NCI-H226 (cell line): ENCODE data around the gene MAP4K3.
A peak's percentile ranks its signal among the peaks of the same experiment; 100 is the strongest.
"Not testable (repeated sequence)": the region's sequence is repeated elsewhere in the genome, so short reads cannot be mapped to it uniquely, and the experiment has no call there.

ENCODE experiments used
- DNase-seq: peaks from one replicate; pipeline ENCODE4 v3.0.0-alpha.2; 2015

The MAP4K3 gene

DNA sequence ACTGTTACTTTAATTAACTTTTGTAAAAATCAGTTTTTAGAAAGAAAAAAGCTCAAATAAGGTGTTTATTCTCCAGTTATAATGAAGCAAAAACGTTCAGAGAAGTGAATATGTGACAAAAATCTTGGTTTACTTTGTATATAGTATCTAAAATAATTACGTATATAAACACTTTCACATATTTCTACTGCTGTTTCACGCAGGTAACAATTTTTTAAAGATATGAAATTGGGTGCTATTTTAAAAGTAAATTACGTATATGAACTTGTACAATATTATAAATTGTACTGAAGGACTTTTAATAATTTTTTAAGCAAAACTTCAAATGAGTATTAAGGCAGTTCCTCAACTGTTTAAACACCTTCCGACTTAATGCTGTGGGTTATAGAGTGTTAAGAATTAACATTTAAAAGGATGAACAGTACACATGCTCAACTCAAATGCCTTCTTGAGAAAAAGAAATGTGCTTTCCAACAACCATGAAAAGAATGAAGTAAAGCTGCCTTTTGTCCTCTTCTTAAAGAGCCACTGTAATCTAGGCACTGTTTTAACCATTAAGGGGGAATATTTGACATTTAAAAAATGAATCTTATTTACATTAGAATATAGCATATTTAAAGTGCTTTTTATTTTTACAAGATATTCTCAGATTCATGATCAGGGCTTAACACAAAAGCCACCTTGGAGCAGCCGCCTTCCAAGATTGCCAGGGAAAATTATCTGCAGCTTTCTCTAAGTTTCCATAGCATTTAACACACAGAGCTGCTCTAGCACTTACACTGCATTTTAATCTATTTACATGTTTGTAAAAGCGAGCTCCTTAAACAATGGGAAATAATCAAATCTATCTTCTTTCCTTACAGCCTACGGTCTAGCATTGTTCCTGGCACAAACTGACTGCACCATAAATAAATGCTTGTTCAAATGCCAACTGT lies 136.8 kb downstream of the MAP4K3 start:
- DNase-seq, result no peak

DNA sequence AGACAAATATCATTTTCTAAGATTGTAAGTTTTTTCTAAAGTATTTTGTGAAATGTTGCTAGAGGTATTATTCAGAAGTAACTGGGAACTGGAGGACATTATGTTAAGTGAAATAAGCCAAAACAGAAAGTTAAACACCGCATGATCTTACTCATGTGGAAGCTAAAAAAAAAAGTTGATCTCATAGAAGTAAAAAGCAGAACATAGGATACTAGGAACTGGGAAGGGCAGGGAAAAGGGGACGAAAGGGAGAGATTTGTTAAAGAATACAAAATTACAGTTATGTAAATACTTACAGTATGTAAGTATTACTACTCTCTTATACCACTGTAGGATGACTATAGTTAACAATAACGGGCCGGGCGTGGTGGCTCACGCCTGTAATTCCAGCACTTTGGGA lies 146.7 kb downstream of the MAP4K3 start:
- no peak for DNase-seq

DNA sequence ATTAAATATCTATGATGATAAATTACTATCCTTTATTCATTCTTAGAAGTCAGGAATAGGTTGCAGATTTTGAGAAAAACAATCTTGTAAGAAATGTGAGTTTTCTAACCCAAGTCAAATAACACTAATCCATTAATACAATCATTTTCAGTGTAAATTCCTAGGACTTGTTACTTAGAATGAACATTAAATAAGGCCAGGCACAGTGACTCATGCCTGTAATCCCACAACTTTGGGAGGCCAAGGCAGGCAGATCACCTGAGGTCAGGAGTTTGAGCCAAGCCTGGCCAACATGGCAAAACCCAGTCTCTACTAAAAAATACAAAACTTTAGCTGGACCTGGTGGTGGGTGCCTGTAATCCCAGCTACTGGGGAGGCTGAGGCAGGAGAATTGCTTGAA lies 147.5 kb downstream of the MAP4K3 start:
- DNase-seq, result peak; percentile 7

DNA sequence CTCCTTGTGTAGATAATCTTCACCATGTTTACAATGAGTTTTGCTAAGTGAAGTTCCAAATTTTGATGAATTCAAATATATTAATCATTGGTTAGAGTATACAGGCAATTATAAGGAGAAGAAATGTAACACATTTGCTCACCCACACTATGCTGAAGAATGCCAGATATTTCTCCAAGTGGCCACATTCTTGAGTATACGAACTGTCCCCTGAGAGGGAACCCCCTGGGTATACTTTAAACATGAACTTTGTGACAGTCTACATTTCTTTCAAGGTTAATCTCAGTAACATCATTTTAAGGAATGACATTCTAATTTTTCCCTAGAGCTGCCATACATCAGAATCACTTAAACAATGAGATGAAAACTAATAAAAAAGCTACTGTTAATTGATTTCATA lies 153.5 kb downstream of the MAP4K3 start:
- no peak for DNase-seq

DNA sequence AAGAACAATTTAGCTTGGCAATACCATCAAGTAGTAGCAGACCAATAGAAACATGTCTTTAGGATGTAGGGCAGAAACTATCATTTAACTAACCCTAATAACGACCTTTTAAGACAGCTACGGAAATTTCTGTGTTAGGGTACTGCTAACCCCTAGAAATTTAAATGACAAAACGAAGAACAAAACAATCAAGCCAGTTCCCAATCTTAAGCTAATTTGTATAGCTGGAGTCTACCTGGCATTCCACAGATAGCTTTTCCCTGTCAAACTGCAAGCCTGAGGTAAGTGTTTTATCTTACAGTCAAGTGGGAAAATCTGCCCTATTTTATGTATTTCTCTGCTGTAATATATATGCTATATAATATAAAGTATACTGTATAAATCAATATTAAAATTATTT lies 155.7 kb downstream of the MAP4K3 start:
- no peak for DNase-seq

DNA sequence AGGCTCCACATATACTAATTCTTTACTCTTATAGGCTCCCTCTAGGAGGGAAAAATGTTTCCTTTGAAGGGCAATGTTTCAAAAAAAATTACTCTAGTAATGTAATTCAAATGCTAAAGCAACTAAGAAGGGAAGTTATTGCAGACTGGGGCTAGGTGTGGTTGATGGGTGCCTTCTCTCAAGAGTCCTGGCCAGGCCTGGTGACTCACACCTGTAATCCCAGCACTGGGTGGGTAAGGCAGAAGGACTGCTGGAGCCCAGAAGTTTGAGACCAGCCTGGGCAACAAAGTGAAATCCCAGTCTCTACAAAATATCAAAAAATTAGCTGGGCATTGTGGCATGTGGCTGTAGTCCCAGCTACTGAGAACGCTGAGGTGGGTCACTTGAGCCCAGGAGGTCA lies 162.1 kb downstream of the MAP4K3 start:
- no peak for DNase-seq

DNA sequence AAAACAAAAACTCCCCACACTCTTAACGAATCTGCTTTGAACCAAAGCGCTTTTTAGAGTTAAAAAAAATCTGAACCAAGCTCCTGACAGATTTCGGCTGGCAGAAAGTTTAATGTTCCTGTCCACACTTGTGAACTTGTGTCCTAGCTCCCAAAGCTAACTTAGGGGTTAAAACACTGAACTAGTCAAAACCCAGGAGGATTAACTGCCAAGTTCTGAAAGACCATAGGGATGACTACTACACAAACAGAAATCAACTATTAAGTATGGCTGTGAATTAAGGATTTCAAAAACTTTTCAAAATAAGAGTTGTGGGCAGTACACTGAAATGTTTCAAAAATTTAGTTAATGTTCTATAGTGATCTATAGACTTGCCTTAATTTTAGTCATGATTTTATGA lies 167.1 kb downstream of the MAP4K3 start:
- DNase-seq, result no peak

DNA sequence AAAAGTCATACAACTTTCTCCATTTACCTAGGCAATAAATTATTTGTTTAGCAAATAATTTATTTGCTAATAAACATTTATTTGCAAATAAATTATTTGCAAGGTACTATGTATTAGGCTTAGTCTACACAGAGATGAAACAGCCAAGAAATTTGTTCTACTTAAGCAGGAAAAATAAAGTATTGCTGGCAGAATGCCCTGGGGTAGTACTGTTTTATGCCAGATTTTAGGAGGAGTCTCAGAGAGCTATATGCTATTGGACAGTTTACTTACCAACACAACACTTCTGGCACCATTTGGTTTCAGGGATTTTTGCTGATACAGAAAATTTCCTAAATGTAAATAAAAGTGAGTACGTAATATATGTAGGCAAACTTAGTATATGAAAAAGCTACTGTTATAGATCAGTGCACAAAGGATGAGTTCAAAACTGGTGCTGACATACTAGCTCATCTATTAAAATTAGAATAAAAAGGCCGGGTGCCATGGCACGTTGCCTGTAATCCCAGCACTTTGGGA lies 170.1 kb downstream of the MAP4K3 start:
- no peak for DNase-seq

DNA sequence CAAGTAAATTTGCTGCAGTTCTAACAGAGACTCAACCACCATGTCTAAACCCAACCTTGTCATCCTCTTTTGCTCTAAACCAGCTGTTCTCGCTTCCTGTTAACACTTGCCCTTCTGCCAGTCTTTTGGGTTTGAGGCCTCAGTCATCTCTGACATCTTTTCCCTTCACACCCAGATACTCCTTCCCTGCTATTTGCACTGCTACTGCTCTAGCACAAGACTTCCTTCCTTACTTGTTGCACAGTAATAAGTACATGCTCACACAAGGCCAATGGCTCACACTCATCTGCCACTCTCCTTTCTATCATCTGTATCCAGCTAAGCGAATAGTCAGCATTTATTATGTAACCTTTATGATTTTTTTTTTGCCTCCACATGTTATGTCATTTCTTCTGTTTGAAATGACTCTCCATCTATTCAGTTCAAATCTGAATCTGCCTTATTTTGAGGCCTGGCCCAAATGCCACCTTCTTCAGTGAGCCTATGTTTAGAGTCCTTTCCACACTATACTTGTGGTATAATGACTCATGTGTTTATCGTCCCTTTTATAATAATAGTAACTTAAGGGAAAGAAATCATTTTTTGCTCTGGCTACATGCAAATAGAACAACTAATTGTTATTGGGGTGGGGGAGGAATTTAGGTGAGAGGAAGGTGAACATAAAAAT lies 170.8 kb downstream of the MAP4K3 start:
- no peak for DNase-seq

DNA sequence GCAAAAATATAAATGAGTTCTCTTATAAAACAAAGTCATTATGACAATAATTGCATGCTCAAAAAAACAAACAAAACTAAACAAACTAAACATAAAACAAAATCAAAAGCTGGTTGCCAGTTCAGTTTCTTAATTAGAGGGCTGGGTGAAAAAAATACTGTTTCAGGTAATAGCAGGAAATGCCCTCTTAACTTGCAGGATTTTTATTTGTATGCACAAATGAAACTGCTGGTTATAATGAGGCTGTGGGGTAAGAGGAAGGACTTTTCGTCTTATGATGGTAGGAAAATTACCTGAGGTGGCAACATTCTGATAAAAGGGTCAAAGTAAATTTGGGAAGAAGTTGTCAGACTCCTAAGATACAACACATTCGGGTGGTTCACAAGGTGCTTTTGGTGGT lies 171.8 kb downstream of the MAP4K3 start:
- DNase-seq, result no peak

DNA sequence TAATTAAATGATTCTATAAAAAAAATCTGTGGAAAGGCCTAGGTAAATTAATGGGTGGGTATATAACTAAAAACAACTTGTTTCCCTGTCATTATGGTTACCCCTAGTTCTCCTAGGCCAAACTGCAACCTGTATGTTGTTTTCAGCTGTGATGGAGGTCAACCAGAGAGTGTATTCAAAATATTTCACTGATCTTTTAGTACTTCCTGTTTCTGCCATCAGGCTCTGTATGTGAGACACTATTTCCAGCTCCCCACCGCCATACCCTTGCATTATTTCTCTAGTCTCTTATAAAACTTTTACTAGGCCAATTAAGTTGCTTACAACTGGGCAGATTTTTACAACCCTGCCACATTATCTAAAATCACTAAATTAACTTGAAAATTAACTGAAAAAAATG lies 172.4 kb downstream of the MAP4K3 start:
- no peak for DNase-seq

DNA sequence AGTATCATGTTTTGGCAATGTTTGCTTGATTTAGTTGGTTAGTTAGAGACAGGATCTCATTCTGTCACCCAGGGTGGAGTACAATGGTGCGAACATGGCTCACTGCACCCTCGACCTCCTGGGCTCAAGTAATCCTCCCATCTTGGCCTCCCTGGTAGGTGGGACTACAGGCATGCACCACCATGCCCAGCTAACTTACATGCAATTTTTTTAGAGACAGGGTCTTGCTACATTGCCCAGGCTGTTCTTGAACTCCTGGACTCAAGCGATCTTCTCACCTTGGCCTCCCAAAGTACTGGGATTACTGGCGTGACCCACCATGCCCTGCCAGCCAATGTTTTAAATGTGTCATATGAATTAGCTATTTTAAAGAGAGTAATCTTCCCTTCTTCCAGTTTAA lies 177.0 kb downstream of the MAP4K3 start:
- DNase-seq, result no peak

DNA sequence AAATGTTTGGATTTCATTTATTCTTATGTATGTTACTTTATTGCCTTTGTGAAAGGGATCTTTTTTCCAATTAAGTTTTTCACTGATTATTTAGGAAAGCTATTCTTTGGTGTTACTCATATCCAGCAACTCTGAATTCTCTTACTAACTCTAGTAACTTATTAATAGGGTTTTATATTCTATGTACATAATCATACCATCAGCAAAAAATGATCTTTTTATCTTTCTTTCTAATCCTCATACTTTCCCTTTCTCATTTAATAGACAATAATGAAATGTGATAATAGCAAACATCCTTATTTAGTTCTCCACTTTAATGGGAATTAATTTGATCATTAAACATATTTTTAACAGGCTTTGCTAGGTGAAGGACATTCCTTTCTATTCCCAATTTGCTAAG lies 181.0 kb downstream of the MAP4K3 start:
- DNase-seq, result no peak

DNA sequence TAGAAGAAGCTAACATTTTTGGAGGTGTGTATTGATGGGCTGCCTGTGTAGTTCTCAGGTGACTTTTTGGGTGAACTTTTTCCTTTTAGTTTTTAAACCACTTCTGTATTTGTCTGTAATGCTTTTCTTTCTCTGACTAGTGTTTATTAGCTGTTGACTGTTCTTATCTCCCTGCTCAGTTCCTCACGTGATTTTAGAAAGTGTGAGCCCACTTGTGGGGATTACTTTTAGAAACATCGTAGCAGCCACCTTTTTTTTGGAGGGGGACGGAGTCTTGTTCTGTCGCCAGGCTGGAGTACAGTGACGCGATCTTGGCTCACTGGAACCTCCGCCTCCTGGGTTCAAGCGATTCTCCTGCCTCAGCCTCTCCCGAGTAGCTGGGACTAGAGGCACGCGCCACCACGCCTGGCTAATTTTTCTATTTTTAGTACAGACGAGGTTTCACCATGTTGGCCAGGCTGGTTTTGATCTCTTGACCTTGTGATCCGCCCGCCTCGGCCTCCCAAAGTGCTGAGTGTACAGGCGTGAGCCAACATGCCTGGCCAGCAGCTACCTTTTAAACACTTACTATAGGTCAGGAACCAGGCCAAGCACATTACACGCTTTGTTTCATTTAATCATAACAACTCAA lies 184.1 kb downstream of the MAP4K3 start:
- DNase-seq, result no peak

DNA sequence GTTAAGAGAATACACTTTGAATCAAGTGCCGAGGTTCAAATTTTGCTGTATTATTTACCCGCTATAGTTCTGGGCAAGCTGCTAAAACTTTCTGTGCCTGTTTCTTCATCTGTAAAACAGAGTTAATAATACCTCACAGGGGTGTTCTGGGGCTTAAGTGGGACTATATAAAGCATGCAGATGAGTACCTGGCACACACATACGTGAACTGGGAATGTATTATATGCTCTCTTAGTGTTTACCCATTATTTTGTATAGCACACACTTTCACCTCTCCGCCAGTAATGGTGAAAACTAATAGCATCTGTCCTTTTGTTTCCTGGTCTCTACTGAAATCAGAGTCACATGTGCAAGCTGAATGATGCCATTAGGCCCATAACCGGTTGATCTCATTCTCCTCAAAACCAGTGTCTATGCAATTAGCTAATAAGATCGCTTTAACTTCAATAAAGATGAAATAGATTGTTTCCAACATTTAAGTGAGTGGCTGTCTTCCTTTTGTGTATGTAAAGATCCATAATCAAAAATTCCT lies 189.5 kb downstream of the MAP4K3 start:
- DNase-seq, result no peak

DNA sequence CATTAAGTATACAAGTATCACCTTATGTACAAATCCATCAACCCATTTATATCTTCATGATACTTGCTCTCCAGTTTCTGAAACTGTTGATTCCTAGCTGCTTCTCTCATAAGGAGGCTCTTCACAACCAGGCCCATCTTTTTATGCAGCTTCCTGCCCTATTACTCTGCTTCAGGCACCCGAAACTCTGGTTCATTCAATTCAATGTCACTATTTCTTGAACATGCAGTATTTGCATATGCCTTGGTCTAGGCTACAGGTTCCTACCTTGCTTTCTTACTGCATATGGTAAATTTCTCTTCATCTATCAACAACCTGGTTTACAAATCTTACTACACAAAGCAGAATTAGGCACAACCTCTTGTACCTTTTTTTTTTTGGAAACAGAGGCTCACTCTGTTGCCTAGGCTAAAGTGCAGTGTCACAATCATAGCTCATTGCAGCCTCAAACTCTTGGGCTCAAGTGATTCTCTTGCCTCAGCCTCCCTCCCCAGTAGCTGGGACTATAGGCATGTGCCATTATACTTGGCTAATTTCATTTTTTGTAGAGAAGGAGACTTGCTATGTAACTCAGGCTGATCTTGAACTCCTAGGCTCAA lies 190.6 kb downstream of the MAP4K3 start:
- no peak for DNase-seq

DNA sequence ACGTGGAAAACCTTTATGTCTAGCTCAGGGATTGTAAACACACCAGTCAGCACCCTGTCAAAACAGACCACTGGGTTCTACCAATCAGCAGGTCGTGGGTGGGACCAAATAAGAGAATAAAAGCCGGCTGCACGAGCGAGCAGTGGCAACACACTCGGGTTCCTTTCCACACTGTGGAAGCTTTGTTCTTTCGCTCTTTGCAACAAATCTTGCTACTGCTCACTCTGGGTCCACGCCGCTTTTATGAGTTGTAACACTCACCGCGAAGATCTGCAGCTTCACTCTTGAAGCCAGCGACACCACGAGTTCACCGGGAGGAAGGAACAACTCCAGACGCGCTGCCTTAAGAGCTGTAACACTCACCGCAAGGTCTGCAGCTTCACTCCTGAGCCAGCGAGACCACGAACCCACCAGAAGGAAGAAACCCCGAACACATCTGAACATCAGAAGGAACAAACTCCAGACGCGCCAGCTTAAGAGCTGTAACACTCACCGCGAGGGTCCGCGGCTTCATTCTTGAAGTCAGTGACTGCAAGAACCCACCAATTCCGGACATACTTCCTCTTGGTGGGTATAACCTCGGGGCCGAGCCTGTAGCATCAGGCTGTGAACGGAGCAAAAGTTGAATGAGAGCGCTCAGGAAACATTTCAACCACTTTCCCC lies 192.0 kb downstream of the MAP4K3 start:
- not testable (repeated sequence) for DNase-seq

DNA sequence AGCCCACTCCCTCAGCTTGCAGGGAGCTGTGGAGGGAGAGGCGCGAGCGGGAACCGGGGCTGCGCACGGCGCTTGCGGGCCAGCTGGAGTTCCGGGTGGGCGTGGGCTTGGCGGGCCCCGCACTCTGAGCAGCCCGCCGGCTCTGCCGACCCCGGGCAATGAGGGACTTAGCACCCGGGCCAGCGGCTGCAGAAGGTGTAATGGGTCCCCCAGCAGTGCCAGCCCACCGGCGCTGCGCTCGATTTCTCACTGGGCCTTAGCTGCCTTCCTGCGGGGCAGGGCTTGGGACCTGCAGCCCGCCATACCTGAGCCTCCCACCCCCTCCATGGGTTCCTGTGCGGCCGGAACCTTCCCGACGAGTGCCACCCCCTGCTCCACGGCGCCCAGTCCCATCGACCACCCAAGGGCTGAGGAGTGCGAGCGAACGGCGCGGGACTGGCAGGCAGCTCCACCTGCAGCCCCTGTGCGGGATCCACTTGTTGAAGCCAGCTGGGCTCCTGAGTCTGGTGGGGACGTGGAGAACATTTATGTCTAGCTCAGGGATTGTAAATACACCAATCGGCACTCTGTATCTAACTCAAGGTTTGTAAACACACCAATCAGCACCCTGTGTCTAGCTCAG lies 192.7 kb downstream of the MAP4K3 start:
- DNase-seq, result not testable (repeated sequence)

DNA sequence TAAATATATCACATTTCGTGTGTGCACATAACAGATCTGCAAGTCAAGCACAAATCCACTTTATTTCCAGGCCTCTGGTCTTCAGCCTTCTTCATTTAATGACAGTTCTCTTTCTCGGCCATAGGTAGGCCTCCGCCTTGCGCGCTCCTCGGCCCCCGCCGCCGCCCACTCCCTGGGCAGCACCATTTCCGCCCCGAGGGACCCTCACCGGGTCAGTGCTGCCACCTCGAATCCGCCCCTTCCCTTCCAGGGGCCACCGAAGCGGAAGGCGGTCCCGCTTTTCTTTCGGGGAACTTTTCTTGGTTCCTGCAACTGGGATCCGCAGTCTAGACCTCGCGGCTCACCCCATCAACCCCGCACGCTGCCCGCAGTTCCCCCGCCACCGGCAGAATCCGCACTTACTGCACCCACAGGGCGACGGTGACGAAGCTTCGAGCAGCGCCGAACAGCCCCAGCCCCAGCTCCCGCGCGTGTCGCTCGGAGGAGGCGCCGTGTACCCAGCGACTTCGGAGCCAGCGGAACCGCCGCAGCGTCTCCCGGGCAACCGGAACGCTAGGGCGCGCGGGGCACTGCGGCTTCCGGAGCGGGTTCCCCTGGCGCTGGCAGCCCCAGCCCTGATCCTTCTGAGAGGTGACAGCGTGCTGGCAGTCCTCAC lies 193.5 kb downstream of the MAP4K3 start, which contains the start of gene CDKL4:
CDKL4 (minus strand) TSS at position 502 of the 655 bp plus-strand sequence.
- no peak for DNase-seq

DNA sequence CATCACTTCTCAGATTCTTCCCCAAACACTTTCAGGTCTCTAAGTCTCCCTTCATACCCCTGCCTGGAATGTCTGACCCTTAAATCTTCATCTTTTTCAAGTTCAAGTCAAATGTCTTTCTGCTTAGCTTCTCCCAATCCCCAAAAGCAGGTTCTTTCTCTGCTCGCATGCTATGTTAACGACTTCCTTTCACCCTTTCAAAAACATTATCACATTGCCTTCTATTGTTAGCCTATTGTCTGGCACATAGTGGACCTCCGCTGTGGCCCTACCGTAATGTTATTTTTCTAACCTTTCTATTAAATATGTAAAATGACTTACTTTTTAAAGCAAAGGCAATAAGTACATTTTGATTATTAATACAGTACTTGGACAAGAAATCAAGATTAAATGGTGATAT lies 195.5 kb downstream of the MAP4K3 start:
- no peak for DNase-seq

DNA sequence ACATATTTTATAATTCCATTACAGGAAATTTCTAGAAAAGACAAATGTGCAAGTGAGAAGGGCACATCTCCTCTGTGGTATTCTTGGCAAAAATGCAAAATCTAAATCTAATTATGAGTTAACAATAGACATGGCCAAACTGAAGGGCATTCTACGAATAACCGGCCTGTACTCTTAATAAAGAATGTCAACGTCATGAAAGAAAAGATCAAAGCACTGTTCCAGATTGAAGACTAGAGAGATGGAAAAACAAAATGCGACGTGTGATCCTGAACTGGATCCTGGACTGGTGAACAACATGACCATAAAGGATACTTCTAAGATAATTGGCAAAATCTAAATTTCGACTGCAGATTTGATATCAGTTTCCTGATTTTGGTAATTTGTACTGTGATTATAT lies 196.3 kb downstream of the MAP4K3 start:
- no peak for DNase-seq
